Fibroblast of lung (primary cell): ENCODE data around the gene SDK1. TPM values are rescaled to one million over a fixed set of nuclear protein-coding genes. Genes with fewer than 3 reads are reported as not detected.

Experiments
- DNase-seq, 2 donors: peaks; one replicate each; pipeline versions ENCODE4 v3.0.0 to v3.0.0-alpha.2; 2010; ENCODE audit warnings: low read depth in 2 of 2
- H2AFZ ChIP-seq: 2 replicates; pipeline ENCODE4 v1.5.1; 2012; ENCODE audit warnings: low read length, control low read depth, inconsistent platforms
- H3K27ac ChIP-seq: 2 replicates; pipeline ENCODE4 v1.5.1; 2011; ENCODE audit warnings: low read length, control low read depth; ENCODE audit not compliant: insufficient read depth
- H3K27me3 ChIP-seq: 2 replicates; pipeline ENCODE4 v1.5.1; 2011; ENCODE audit warnings: mild to moderate bottlenecking, low read length; ENCODE audit not compliant: control insufficient read depth, insufficient read depth
- H3K36me3 ChIP-seq: 2 replicates; pipeline ENCODE4 v1.5.1; 2011; ENCODE audit warnings: low read length; ENCODE audit not compliant: control insufficient read depth, insufficient read depth
- H3K4me1 ChIP-seq: 2 replicates; pipeline ENCODE4 v1.5.1; 2011; ENCODE audit warnings: low read length; ENCODE audit not compliant: control insufficient read depth, insufficient read depth; ENCODE audit errors: extremely low read depth
- H3K4me2 ChIP-seq: 2 replicates; pipeline ENCODE4 v1.5.1; 2011; ENCODE audit warnings: low read length, control low read depth; ENCODE audit not compliant: insufficient read depth; ENCODE audit errors: extremely low read depth
- H3K4me3 ChIP-seq, 4 experiments: fragments of 200-600 bp in 1 of 4; sonication (generic) in 1 of 4; replicated peaks in 1 of 4; 2 replicates each; pipeline ENCODE4 v1.5.1; 2011 to 2016; ENCODE audit warnings: low read length in 4 of 4, low read depth in 3 of 4, mild to moderate bottlenecking in 3 of 4, control low read depth in 2 of 4, inconsistent platforms in 1 of 4, mixed read lengths in 1 of 4; ENCODE audit not compliant: insufficient read depth in 1 of 4; ENCODE audit errors: control extremely low read depth in 1 of 4
- H3K79me2 ChIP-seq: 2 replicates; pipeline ENCODE4 v1.5.1; 2012; ENCODE audit warnings: mild to moderate bottlenecking, low read length, inconsistent platforms; ENCODE audit not compliant: control insufficient read depth, insufficient read depth
- H3K9ac ChIP-seq: 2 replicates; pipeline ENCODE4 v1.5.1; 2011; ENCODE audit warnings: mild to moderate bottlenecking, low read length, control low read depth; ENCODE audit not compliant: insufficient read depth
- H3K9me3 ChIP-seq: 2 replicates; pipeline ENCODE4 v1.5.1; 2012; ENCODE audit warnings: low read depth, low read length; ENCODE audit not compliant: control insufficient read depth, insufficient read depth
- H4K20me1 ChIP-seq: 2 replicates; pipeline ENCODE4 v1.5.1; 2011; ENCODE audit warnings: low read length; ENCODE audit not compliant: control insufficient read depth, insufficient read depth; ENCODE audit errors: extremely low read depth
- EZH2 ChIP-seq: IDR thresholded peaks from 2 replicates; pipeline ENCODE4 v1.5.1; 2012; ENCODE audit warnings: low read length, control low read depth, mild to moderate bottlenecking; ENCODE audit errors: missing control alignments
- polyA plus RNA-seq, 2 donors: library from polyadenylated mRNA; depleted of rRNA in 1 of 2; stranded (reverse) in 1 of 2; unstranded in 1 of 2; fragments of >200 nt; gene quantifications; 2 replicates each; pipeline ENCODE4 v1.2.1, GENCODE V29; 2011 to 2012; ENCODE audit warnings: missing spikeins in 1 of 2
- total RNA-seq: library from RNA; depleted of rRNA; stranded (reverse); fragments of >200 nt; gene quantifications from 2 replicates; pipeline ENCODE4 v1.2.1, GENCODE V29; 2014
- TF ChIP-seq, protein P1 (sequence below), 2 donors: IDR thresholded peaks in 1 of 2; conservative IDR thresholded peaks in 1 of 2; 1 replicate in 1 of 2; 2 replicates in 1 of 2; pipeline ENCODE4 v1.5.1; 2011 to 2012; ENCODE audit warnings: low read length in 2 of 2, control low read depth in 1 of 2, inconsistent platforms in 1 of 2, low read depth in 1 of 2, mild to moderate bottlenecking in 1 of 2

Gene SDK1
- total and polyA plus RNA-seq, 2 donors (not counting 1 experiment from before 2014, with no cell fraction given) = 1.0 to 8.6 TPM

DNA sequence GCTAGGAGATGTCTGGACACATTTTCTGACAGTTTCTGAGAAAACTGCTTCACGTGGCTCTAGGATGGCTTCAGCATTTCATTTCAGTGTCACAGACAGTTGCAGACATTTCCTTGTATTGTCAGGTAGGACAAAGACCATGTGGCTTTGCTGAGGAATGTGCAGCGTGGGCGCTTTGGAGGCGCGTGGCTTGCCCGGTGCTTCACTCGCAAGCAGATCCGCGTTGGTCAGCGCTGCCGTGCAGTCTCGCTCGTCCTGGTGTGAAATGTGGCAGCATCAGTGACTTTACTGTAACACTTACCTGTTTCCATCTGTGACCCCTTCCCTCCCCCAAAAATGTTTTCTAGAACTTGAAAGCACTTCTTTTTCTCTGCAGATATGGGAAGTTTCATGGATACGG is 340.5 kb downstream of the SDK1 start:
- H3K9ac ChIP-seq = no peak overlapping the region
- TF ChIP-seq, protein P1, sequence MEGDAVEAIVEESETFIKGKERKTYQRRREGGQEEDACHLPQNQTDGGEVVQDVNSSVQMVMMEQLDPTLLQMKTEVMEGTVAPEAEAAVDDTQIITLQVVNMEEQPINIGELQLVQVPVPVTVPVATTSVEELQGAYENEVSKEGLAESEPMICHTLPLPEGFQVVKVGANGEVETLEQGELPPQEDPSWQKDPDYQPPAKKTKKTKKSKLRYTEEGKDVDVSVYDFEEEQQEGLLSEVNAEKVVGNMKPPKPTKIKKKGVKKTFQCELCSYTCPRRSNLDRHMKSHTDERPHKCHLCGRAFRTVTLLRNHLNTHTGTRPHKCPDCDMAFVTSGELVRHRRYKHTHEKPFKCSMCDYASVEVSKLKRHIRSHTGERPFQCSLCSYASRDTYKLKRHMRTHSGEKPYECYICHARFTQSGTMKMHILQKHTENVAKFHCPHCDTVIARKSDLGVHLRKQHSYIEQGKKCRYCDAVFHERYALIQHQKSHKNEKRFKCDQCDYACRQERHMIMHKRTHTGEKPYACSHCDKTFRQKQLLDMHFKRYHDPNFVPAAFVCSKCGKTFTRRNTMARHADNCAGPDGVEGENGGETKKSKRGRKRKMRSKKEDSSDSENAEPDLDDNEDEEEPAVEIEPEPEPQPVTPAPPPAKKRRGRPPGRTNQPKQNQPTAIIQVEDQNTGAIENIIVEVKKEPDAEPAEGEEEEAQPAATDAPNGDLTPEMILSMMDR (conservative IDR thresholded peaks at IDR 0.05 in 1 of 2, IDR thresholded peaks at IDR 0.05 in 1 of 2; ENCODE audit: low read depth in 1 of 2, low read length in 2 of 2) = no peak
- TF ChIP-seq EZH2 = no peak
- H3K4me3 ChIP-seq = no peak overlapping the region
- H3K4me2 ChIP-seq = no peak overlapping the region
- H2AFZ ChIP-seq = no peak overlapping the region
- H3K4me1 ChIP-seq = no peaks in the 10 kb centered on the region
- no peaks in the 10 kb centered on the region for H3K9me3 ChIP-seq
- H3K27me3 ChIP-seq = no peaks in the 10 kb centered on the region
- no peak for DNase-seq
- H4K20me1 ChIP-seq = no peaks in the 10 kb centered on the region
- H3K36me3 ChIP-seq = no peaks in the 10 kb centered on the region
- H3K27ac ChIP-seq = no peak overlapping the region
- H3K79me2 ChIP-seq = no peaks in the 10 kb centered on the region

DNA sequence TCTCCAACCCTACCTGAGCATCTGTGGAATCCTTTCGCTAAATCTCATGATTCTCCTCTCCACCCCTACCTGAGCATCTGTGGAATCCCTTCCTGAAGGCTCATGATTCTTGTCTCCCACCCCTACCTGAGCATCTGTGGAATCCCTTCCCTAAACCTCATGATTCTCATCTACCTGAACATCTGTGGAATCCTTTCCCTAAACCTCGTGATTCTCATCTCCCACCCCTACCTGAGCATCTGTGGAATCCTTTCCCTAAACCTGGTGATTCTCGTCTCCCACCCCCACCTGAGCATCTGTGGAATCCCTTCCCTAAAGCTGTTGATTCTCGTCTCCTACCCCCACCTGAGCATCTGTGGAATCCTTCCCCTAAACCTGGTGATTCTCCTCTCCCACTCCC is 342.0 kb downstream of the SDK1 start:
- no peak overlapping the region for H3K9ac ChIP-seq
- no peaks in the 10 kb centered on the region for H4K20me1 ChIP-seq
- no peaks in the 10 kb centered on the region for H3K9me3 ChIP-seq
- no peak overlapping the region for H3K4me3 ChIP-seq
- no peak for DNase-seq
- no peak overlapping the region for H3K27ac ChIP-seq
- no peaks in the 10 kb centered on the region for H3K4me1 ChIP-seq
- no peaks in the 10 kb centered on the region for H3K79me2 ChIP-seq
- no peak for TF ChIP-seq EZH2
- TF ChIP-seq, protein P1 (conservative IDR thresholded peaks at IDR 0.05 in 1 of 2, IDR thresholded peaks at IDR 0.05 in 1 of 2; ENCODE audit: low read depth in 1 of 2, low read length in 2 of 2) = no peak
- H2AFZ ChIP-seq = no peak overlapping the region
- H3K36me3 ChIP-seq = no peaks in the 10 kb centered on the region
- H3K27me3 ChIP-seq = no peaks in the 10 kb centered on the region
- no peak overlapping the region for H3K4me2 ChIP-seq

DNA sequence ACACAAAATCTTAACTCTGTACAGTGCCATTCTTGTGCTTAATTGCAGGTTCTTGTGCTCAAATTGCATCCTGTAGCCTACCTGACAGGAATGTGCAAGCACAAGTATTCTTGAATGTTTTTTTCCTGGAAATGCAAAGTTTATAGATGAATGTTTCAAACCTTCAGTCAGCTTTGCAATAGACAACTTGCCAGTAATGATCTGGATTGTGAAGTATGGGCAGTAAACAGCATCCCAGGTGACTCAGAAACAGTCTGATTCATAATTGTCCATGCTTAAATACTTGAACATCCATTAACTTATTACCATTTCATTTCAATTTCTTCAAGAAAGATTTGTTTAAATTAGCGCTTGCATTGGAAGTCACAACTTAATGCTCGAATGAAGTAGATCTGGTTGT is 347.2 kb downstream of the SDK1 start:
- Histone ChIP-seq H3K4me1 (no peaks in the 10 kb centered on the region), H3K36me3 (no peaks in the 10 kb centered on the region), H3K27ac (no peak overlapping the region), H4K20me1 (no peaks in the 10 kb centered on the region), H3K4me2 (no peak overlapping the region), H3K27me3 (no peaks in the 10 kb centered on the region), H3K4me3 (no peak overlapping the region), H3K9me3 (no peaks in the 10 kb centered on the region), H3K9ac (no peak overlapping the region), H3K79me2 (no peaks in the 10 kb centered on the region), H2AFZ (no peak overlapping the region)
- TF ChIP-seq, protein P1 (conservative IDR thresholded peaks at IDR 0.05 in 1 of 2, IDR thresholded peaks at IDR 0.05 in 1 of 2; ENCODE audit: low read depth in 1 of 2, low read length in 2 of 2) = no peak
- TF ChIP-seq EZH2 = no peak
- peak in 1 of 2 donors; percentile 30 for DNase-seq
